Kidney (tissue), 22 donors: ENCODE data around the gene OVAAL. TPM values are rescaled to one million over a fixed set of nuclear protein-coding genes. Genes with fewer than 3 reads are reported as not detected.

Experiments used
- DNase-seq, 5 donors: peaks; one replicate each; pipeline ENCODE4 v3.0.0-alpha.2; 2013 to 2020
- FAIRE-seq: peaks from 2 replicates; lab custom pipeline; 2012; peaks lifted over from hg19 to GRCh38; lab: Jason Lieb, UNC
- H3K27ac ChIP-seq, 2 donors: one replicate each; pipeline ENCODE4 v1.7.0; 2013; ENCODE audit warnings: low read depth in 2 of 2, low read length in 2 of 2, inconsistent platforms in 1 of 2
- H3K27me3 ChIP-seq: one replicate; pipeline ENCODE4 v1.7.1; 2013; ENCODE audit warnings: low read length, inconsistent platforms; ENCODE audit not compliant: control insufficient read depth, insufficient read depth
- H3K36me3 ChIP-seq, 3 donors: one replicate each; pipeline versions ENCODE4 v1.7.0 to v1.7.1; 2013; ENCODE audit warnings: low read length in 3 of 3, control low read depth in 1 of 3, inconsistent platforms in 1 of 3; ENCODE audit not compliant: insufficient read depth in 3 of 3, control insufficient read depth in 2 of 3
- H3K4me1 ChIP-seq, 3 donors: one replicate each; pipeline versions ENCODE4 v1.7.0 to v1.7.1; 2013; ENCODE audit warnings: low read length in 3 of 3, inconsistent platforms in 1 of 3, low read depth in 1 of 3; ENCODE audit not compliant: control insufficient read depth in 2 of 3, insufficient read depth in 2 of 3
- H3K4me3 ChIP-seq, 3 donors: one replicate each; pipeline versions ENCODE4 v1.7.0 to v1.8.1; 2013; ENCODE audit warnings: low read length in 3 of 3, control low read depth in 1 of 3, inconsistent platforms in 1 of 3
- H3K9ac ChIP-seq, 3 donors: one replicate each; pipeline versions ENCODE4 v1.7.0 to v1.7.1; 2013; ENCODE audit warnings: low read length in 3 of 3, control low read depth in 1 of 3, inconsistent platforms in 1 of 3
- H3K9me3 ChIP-seq, 3 donors: one replicate each; pipeline versions ENCODE4 v1.7.0 to v1.7.1; 2013; ENCODE audit warnings: low read length in 3 of 3, control low read depth in 1 of 3, inconsistent platforms in 1 of 3; ENCODE audit not compliant: control insufficient read depth in 2 of 3, insufficient read depth in 1 of 3
- intact Hi-C: fragments of 100-400 bp; cut with DNase I; formaldehyde crosslinking; loops from one replicate; pipeline ENCODE4 v1.11.1; 2022
- long read RNA-seq, 10 donors: library from polyadenylated mRNA in 1 of 10; unstranded in 1 of 10; transcript quantifications; one replicate each; pipeline ENCODE4 v2.0.0 and lab custom pipeline, GENCODE V29; 2021 to 2026
- polyA plus RNA-seq: library from polyadenylated mRNA; stranded (reverse); fragments of 350-450 nt; fragmentation: Illumina TruSeq; extraction: RNeasy Lipid Tissue Mini Kit (QIAGEN cat#74804); gene quantifications from one replicate; pipeline ENCODE4 v1.2.3, GENCODE V29; 2014; ENCODE audit warnings: low read depth, low replicate concordance; ENCODE audit not compliant: insufficient read depth
- total RNA-seq: library from RNA; stranded (reverse); fragmentation: NEBNext Ultra II Directional; extraction: Animal tissue kit (Norgen Biotek cat#: 25700); gene quantifications from one replicate; pipeline ENCODE4 v1.2.1, GENCODE V29; 2021
- TF ChIP-seq, protein P1 (sequence below): IDR thresholded peaks from 3 replicates; pipeline ENCODE4 v1.5.1; 2012; ENCODE audit warnings: mild to moderate bottlenecking, moderate library complexity, borderline replicate concordance; ENCODE audit not compliant: insufficient read depth; ENCODE audit errors: extremely low read depth
- donor health status: control.
- donor health status: control.
- donor health status: control.
- donor health status: control.
- donor health status: control.
- donor health status: DM: yes; HTN: yes; CAD: no.
- donor health status: Normal renal cell carcinoma (clear cell type).

OVAAL gene
- total RNA-seq = not detected
- not detected for polyA plus RNA-seq
- long read RNA-seq, donor 1 = 0 reads
- long read RNA-seq, donor 2 = 0 reads
- long read RNA-seq, donor 3 = 0 reads
- long read RNA-seq, donor 4 = 0 reads
- long read RNA-seq, donor 5 = 0 reads
- long read RNA-seq, donor 6 = 0 reads
- long read RNA-seq, donor 7 = 0 reads
- long read RNA-seq, donor 8 = 0 reads
- long read RNA-seq, donor 9 = 0 reads
- long read RNA-seq, donor 10 = 0 reads

DNA sequence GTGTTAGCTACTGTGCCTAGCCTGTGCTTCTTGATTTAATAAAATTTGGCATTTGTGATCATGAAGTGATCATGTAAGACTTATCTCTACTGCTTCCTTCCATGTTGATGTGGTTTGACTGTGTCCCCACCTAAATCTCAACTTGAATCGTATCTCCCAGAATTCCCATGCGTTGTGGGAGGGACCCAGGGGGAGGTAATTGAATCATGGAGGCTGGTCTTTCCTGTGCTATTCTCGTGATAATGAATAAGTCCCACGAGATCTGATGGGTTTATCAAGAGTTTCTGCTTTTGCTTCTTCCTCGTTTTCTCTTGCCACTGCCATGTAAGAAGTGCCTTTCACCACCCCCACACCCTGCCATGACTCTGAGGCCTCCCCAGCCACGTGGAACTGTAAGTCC lies at the start of gene OVAAL:
OVAAL (plus strand) TSS at position 301 of the 400 bp plus-strand sequence.
- intact Hi-C loops = no loop called here
- TF ChIP-seq, protein P1, sequence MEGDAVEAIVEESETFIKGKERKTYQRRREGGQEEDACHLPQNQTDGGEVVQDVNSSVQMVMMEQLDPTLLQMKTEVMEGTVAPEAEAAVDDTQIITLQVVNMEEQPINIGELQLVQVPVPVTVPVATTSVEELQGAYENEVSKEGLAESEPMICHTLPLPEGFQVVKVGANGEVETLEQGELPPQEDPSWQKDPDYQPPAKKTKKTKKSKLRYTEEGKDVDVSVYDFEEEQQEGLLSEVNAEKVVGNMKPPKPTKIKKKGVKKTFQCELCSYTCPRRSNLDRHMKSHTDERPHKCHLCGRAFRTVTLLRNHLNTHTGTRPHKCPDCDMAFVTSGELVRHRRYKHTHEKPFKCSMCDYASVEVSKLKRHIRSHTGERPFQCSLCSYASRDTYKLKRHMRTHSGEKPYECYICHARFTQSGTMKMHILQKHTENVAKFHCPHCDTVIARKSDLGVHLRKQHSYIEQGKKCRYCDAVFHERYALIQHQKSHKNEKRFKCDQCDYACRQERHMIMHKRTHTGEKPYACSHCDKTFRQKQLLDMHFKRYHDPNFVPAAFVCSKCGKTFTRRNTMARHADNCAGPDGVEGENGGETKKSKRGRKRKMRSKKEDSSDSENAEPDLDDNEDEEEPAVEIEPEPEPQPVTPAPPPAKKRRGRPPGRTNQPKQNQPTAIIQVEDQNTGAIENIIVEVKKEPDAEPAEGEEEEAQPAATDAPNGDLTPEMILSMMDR = no peak
- Histone ChIP-seq H3K4me3 (no peak within 1 kb of the TSS), H3K27me3 (no peaks in the 10 kb centered on the region), H3K27ac (no peak within 1 kb of the TSS), H3K9me3 (no peaks in the 10 kb centered on the region), H3K36me3 (no peaks in the 10 kb centered on the region), H3K4me1 (peaks cover 0 to 7% (median 0%) of the 10 kb centered on the region in 3 donors), H3K9ac (no peak within 1 kb of the TSS)
- FAIRE-seq (no peak), DNase-seq (no peak)

- intact Hi-C loops = no loop called here
- FAIRE-seq (no peak), DNase-seq (no peak)
- Histone ChIP-seq H3K27ac (no peak overlapping the region), H3K9me3 (no peaks in the 10 kb centered on the region), H3K9ac (no peak overlapping the region), H3K27me3 (no peaks in the 10 kb centered on the region), H3K4me3 (no peak overlapping the region), H3K36me3 (no peaks in the 10 kb centered on the region), H3K4me1 (no peaks in the 10 kb centered on the region)
- TF ChIP-seq, protein P1 = no peak
Measured at GRCh38 chr1:180510882-180511281, 47.9 kb upstream of the OVAAL start.

DNA sequence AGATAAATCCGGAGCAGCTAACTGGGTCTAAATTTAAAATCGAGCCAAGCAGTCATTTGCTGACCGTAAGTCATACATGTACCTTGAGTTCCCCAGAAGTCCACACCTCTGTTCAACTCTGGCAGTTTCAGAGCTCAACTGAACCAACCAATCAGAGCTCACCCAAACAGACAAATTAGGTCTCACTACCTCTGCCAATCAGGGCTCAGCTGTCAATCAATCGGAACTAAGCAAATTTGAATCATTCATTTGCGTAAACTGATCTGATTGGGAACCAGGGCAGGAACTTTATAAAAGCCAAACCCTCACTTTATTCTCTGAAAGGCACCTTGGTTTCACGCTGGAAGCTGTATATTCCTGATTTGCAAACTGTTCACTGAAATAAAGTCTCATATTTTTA lies 45.2 kb upstream of the OVAAL start:
- no peak overlapping the region for H3K9ac ChIP-seq
- H3K9me3 ChIP-seq = no peaks in the 10 kb centered on the region
- no peaks in the 10 kb centered on the region for H3K36me3 ChIP-seq
- TF ChIP-seq, protein P1 = no peak
- H3K27me3 ChIP-seq = no peaks in the 10 kb centered on the region
- no peak for FAIRE-seq
- intact Hi-C loops = no loop called here
- no peak overlapping the region for H3K4me3 ChIP-seq
- no peak overlapping the region for H3K27ac ChIP-seq
- H3K4me1 ChIP-seq = no peaks in the 10 kb centered on the region
- no peak for DNase-seq

GRCh38 chr1:180515364-180515763 lies 43.4 kb upstream of the OVAAL start:
- Histone ChIP-seq H3K27me3 (no peaks in the 10 kb centered on the region), H3K4me3 (no peak overlapping the region), H3K27ac (no peak overlapping the region), H3K4me1 (no peaks in the 10 kb centered on the region), H3K9me3 (no peaks in the 10 kb centered on the region), H3K36me3 (no peaks in the 10 kb centered on the region), H3K9ac (no peak overlapping the region)
- FAIRE-seq (no peak), DNase-seq (no peak)
- intact Hi-C loops = no loop called here
- TF ChIP-seq, protein P1 = no peak
